ENCODE data around the gene PPP1R13L.
"Not testable (repeated sequence)": the region's sequence is repeated elsewhere in the genome, so short reads cannot be mapped to it uniquely, and the experiment has no call there.

- not testable (repeated sequence) for TF ChIP-seq POLR2A, CTCF (IDR thresholded peaks at IDR 0.05)
These were observed 5.5 kb upstream of the PPP1R13L start for GRCh38 chr19:45410330-45410729.

Measured in gastroesophageal sphincter (tissue), 3 donors.